Glutamatergic neuron (in vitro differentiated cells): ENCODE measurements around the gene DIMT1. TPM values are rescaled to one million over a fixed set of nuclear protein-coding genes. Genes with fewer than 3 reads are reported as not detected.

Source experiments
- DNase-seq: peaks from one replicate; pipeline ENCODE4 v3.0.0; 2022
- H3K27ac Mint-ChIP-seq: one replicate; pipeline ENCODE4 v1.8.0; 2020; ENCODE audit warnings: mild to moderate bottlenecking, mixed read lengths, inconsistent platforms; ENCODE audit not compliant: unreplicated experiment
- H3K27me3 Mint-ChIP-seq: one replicate; pipeline ENCODE4 v1.8.0; 2020; ENCODE audit warnings: mild to moderate bottlenecking, moderate library complexity, mixed read lengths, inconsistent platforms; ENCODE audit not compliant: unreplicated experiment
- H3K36me3 Mint-ChIP-seq: one replicate; pipeline ENCODE4 v1.8.0; 2020; ENCODE audit warnings: mild to moderate bottlenecking, mixed read lengths, inconsistent platforms; ENCODE audit not compliant: unreplicated experiment
- H3K4me1 Mint-ChIP-seq: one replicate; pipeline ENCODE4 v1.8.0; 2020; ENCODE audit warnings: mild to moderate bottlenecking, low read depth, mixed read lengths, inconsistent platforms; ENCODE audit not compliant: unreplicated experiment
- H3K4me3 Mint-ChIP-seq: one replicate; pipeline ENCODE4 v1.8.0; 2020; ENCODE audit warnings: mild to moderate bottlenecking, mixed read lengths, inconsistent platforms; ENCODE audit not compliant: unreplicated experiment
- H3K9me3 Mint-ChIP-seq: one replicate; pipeline ENCODE4 v1.8.0; 2020; ENCODE audit warnings: mild to moderate bottlenecking, moderate library complexity, mixed read lengths, inconsistent platforms; ENCODE audit not compliant: unreplicated experiment
- CTCF ChIP-seq: fragments of 200-600 bp; sonication (generic); IDR thresholded peaks from one replicate; pipeline ENCODE4 v1.5.0; 2021; ENCODE audit not compliant: partially characterized antibody, unreplicated experiment
- long read RNA-seq: library from polyadenylated mRNA; unstranded; transcript quantifications from one replicate; pipeline ENCODE4 v2.0.0, GENCODE V29; 2020; ENCODE audit not compliant: unreplicated experiment
- total RNA-seq: library from RNA; stranded (reverse); fragmentation: NEBNext Ultra II Directional; extraction: Animal tissue kit (Norgen Biotek cat#: 25700); gene quantifications from one replicate; pipeline ENCODE4 v1.2.1, GENCODE V29; 2021; ENCODE audit not compliant: unreplicated experiment

The DIMT1 gene
- 4.6 TPM for total RNA-seq
- long read RNA-seq, transcript DIMT1-201 (12 exons, 2,859 nt) = major isoform, 6 of 6 reads
- long read RNA-seq, partial matches to known transcripts = 0 of 6 reads
- long read RNA-seq, other reads (novel, unspliced or antisense) = 0 of 6 reads

DNA sequence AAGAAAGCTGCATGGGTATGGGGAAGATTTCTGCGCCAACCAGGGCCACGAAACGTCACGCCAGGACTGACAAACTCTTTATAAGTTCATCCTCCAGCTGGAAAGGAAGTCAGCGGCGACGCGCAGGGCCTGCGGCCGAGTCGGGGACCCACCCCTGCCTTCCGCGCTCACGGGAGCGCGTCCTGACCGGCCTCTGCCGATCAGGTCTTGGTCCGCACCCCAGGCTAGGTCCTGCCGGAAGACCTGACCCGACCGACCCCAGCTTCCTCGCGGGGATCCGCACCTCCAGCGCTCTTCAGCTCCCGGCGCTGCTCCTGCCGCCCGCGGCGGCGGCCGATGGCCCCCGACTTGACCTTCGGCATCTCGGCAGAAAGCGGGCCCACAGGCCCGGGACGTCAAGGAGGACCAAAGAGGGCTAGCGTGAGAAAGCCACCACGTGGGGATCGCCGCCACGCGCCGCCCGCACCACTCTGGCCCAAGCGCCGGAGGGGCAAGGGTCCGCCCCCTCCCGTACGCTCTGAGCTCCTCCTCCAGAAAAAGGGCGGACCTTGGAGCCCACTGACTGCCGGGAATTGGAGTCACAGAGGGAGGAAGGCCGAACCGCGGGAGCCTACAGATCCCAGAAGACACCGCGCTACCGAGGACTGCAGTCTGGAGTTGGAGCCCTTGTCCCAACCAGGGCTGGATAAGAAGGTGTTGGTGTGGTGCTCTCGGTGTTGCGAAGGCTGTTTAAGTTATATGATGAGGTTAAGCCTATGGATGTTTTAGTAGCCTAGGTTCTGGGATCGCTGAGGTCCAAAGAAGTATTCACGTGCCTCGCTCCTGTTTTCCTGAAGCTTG, at the start of gene DIMT1:
Gene DIMT1, minus strand, starts transcription at position 495 of the 840 bp plus-strand sequence. Its CDS starts 133 bp downstream, at position 362.
- peaks cover 2% of the 10 kb centered on the region for H3K9me3 Mint-ChIP-seq
- peak within 1 kb of the TSS; percentile 91 for H3K4me3 Mint-ChIP-seq
- peak within 1 kb of the TSS; percentile 98 for H3K27ac Mint-ChIP-seq
- H3K36me3 Mint-ChIP-seq = no peaks in the 10 kb centered on the region
- no peak for TF ChIP-seq CTCF
- H3K4me1 Mint-ChIP-seq = peaks cover 13% of the 10 kb centered on the region
- no peaks in the 10 kb centered on the region for H3K27me3 Mint-ChIP-seq
- peak; percentile 92 for DNase-seq

DNA sequence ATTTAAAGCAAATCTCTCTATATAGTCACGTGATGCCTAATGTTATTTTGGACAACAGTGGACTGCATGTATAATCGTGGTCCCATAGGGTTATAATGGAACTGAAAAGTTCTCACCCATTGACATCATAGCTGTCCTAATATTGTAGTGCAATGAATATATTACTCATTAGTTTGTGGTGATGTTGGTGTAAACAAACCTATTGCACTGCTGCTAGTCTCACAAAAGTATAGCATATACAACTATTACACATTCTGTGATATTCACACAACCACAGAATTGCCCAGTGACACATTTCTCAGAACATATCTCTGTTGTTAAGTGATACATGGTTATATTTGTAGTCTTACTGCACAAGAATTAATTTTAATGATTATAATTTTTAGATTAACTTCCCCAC, 46.6 kb upstream of the DIMT1 start:
- Mint-ChIP-seq H3K27me3 (no peaks in the 10 kb centered on the region), H3K4me3 (no peak overlapping the region), H3K27ac (no peak overlapping the region), H3K9me3 (peaks cover 2% of the 10 kb centered on the region), H3K4me1 (no peaks in the 10 kb centered on the region), H3K36me3 (no peaks in the 10 kb centered on the region)
- no peak for DNase-seq
- TF ChIP-seq CTCF = no peak

DNA sequence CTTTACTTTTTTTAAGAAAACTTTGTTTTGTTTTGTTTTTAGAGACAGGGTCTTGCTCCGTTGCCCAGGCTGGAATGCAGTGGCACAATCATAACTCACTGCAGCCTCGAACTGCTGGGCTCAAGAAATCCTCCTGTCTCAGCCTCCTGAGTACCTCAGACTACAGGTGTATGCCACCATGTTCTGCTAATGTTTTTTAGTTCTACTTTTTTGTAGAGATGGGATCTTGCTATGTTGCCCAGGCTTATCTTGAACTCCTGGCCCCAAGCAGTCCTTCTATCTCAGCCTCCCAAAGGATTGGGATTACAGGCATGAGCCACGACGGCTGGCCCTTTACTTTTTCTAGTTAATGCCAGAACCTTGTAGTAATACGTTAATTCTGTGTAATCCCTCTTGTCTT, 44.8 kb upstream of the DIMT1 start:
- no peaks in the 10 kb centered on the region for H3K36me3 Mint-ChIP-seq

DNA sequence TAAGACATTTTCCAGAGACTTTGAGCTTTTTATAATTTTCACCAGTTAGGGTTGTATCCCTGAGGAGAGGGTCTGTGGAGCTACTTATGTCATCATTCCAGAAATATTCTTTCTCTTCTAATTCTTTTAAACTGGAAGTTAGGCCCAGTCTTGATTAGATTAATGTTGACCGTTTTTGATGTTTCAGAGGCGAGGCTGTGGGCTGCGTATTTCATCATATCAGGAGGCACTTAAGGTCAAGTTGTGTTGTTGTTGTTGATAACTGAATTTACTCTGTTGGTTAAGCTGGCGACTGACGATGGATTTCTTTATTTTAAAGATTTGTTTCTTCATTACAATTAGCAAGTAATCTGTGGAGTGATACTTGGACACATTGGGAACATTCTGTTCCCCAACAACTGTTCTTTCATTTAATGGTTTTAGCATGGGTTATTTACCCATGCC, 28.9 kb upstream of the DIMT1 start:
- no peak for DNase-seq
- Mint-ChIP-seq H3K36me3 (no peaks in the 10 kb centered on the region), H3K27me3 (peaks cover 3% of the 10 kb centered on the region), H3K27ac (no peak overlapping the region), H3K4me3 (no peak overlapping the region), H3K4me1 (no peaks in the 10 kb centered on the region), H3K9me3 (no peaks in the 10 kb centered on the region)
- TF ChIP-seq CTCF = no peak

More for the DNA sequence above, 44.8 kb upstream of the DIMT1 start:
- Mint-ChIP-seq H3K27me3 (no peaks in the 10 kb centered on the region), H3K9me3 (peaks cover 2% of the 10 kb centered on the region), H3K27ac (no peak overlapping the region), H3K4me1 (no peaks in the 10 kb centered on the region), H3K4me3 (no peak overlapping the region)
- no peak for DNase-seq
- no peak for TF ChIP-seq CTCF
